Ovary (tissue), 9 donors: ENCODE results near the gene TMEM132D. TPM values are rescaled to one million over a fixed set of nuclear protein-coding genes. Genes with fewer than 3 reads are reported as not detected.

Source experiments
- DNase-seq, 5 donors: peaks; one replicate each; pipeline ENCODE4 v3.0.0-alpha.2; 2019 to 2020
- H3K27ac ChIP-seq, 2 donors: fragments of 200-600 bp; one replicate each; pipeline versions ENCODE4 v1.5.1 to v1.8.0; 2019 to 2022
- H3K27me3 ChIP-seq: fragments of 200-600 bp; one replicate; pipeline ENCODE4 v1.8.0; 2022
- H3K36me3 ChIP-seq: fragments of 200-600 bp; sonication (generic); one replicate; pipeline ENCODE4 v1.5.1; 2019
- H3K4me1 ChIP-seq: one replicate; pipeline ENCODE4 v1.8.1; 2013; ENCODE audit warnings: mild to moderate bottlenecking, moderate library complexity; ENCODE audit not compliant: insufficient read depth
- H3K4me3 ChIP-seq: fragments of 200-600 bp; sonication (generic); one replicate; pipeline ENCODE4 v1.5.1; 2017
- H3K9me3 ChIP-seq, 2 donors: fragments of 200-600 bp in 1 of 2; sonication (generic) in 1 of 2; one replicate each; pipeline versions ENCODE4 v1.5.1 to v1.8.1; 2013 to 2019; ENCODE audit warnings: mild to moderate bottlenecking in 1 of 2, moderate library complexity in 1 of 2
- CTCF ChIP-seq, 3 donors: fragments of 450-650 bp in 2 of 3; fragments of 200-600 bp in 1 of 3; IDR thresholded peaks; one replicate each; pipeline versions ENCODE4 v1.5.1 to v1.8.0; 2016 to 2022; ENCODE audit warnings: antibody characterized with exemption in 3 of 3, mild to moderate bottlenecking in 1 of 3
- EP300 ChIP-seq: sonication (generic); formaldehyde crosslinking; IDR thresholded peaks from one replicate; pipeline ENCODE4 v1.6.1; 2017; ENCODE audit warnings: antibody characterized with exemption
- POLR2A ChIP-seq: fragments of 450-650 bp; IDR thresholded peaks from one replicate; pipeline ENCODE4 v1.6.1; 2017; ENCODE audit warnings: antibody characterized with exemption, mild to moderate bottlenecking, moderate library complexity
- WGBS, 3 donors: extraction: QIAGEN DNeasy Blood & Tissue Kit in 1 of 3; methylation state at CpG; one replicate each; pipeline versions ENCODE4 v1.1.5 to v1.1.7; 2013 to 2017; 5-methylcytosine and 5-hydroxymethylcytosine counted together
- intact Hi-C, 4 donors: fragments of 100-400 bp; cut with DNase I; formaldehyde crosslinking; loops; one replicate each; pipeline versions ENCODE4 v1.11.0 to v1.15.1; 2022 to 2023
- polyA plus RNA-seq, 2 donors: library from polyadenylated mRNA; stranded (reverse); fragments of 200-250 nt in 1 of 2; fragments of 350-450 nt in 1 of 2; fragmentation: Illumina TruSeq in 1 of 2; extraction: RNeasy Lipid Tissue Mini Kit (QIAGEN cat#74804) in 1 of 2; gene quantifications; one replicate each; pipeline ENCODE4 v1.2.3, GENCODE V29; 2013 to 2014
- total RNA-seq, 7 donors: library from RNA; depleted of rRNA in 2 of 7; stranded (reverse); fragments of >200 nt in 2 of 7; fragmentation: NEBNext Ultra II Directional in 3 of 7; extraction: Animal tissue kit (Norgen Biotek cat#: 25700) in 3 of 7; gene quantifications; one replicate each; pipeline versions ENCODE4 v1.1.0 to v1.2.4, GENCODE V29; 2016 to 2023
- donor health status: DM: no; HTN: no; CAD: no; lungs with moderate emphysema.
- donor health status: DM: no; HTN: no; CAD: no.
- donor health status: Bipolar disorder and iron deficiency.
- donor health status: DM: yes; HTN: yes; CAD: no.
- donor health status: DM: no; HTN: no; CAD: no.
- donor health status: DM: yes; HTN: yes; CAD: no.

Gene TMEM132D
- total and polyA plus RNA-seq, 9 donors = 0.04 TPM; not detected in 8

- H3K27ac ChIP-seq = no peak overlapping the region
- H3K27me3 ChIP-seq = no peaks in the 10 kb centered on the region
- H3K9me3 ChIP-seq = no peaks in the 10 kb centered on the region
- WGBS, 3 donors = 80 to 90% (median 86%) methylated on average over 5 of the region's 5 CpGs
- TF ChIP-seq CTCF (IDR thresholded peaks at IDR 0.05) (no peak), EP300 (no peak), POLR2A (no peak)
- H3K36me3 ChIP-seq = no peaks in the 10 kb centered on the region
- H3K4me1 ChIP-seq = no peaks in the 10 kb centered on the region
- intact Hi-C loops = no loop called here
- H3K4me3 ChIP-seq = no peak overlapping the region
- no peak for DNase-seq
Observed at GRCh38 chr12:129779033-129779432, 124.8 kb downstream of the TMEM132D start.

- no peak for DNase-seq
- no peak overlapping the region for H3K27ac ChIP-seq
- WGBS, 3 donors = 71 to 79% (median 77%) methylated on average over 10 of the region's 10 CpGs
- H3K4me1 ChIP-seq = no peaks in the 10 kb centered on the region
- no peak overlapping the region for H3K4me3 ChIP-seq
- intact Hi-C loops = no loop called here
- TF ChIP-seq POLR2A (no peak), CTCF (IDR thresholded peaks at IDR 0.05) (no peak), EP300 (no peak)
- H3K27me3 ChIP-seq = no peaks in the 10 kb centered on the region
- no peaks in the 10 kb centered on the region for H3K9me3 ChIP-seq
- no peaks in the 10 kb centered on the region for H3K36me3 ChIP-seq
Observed at GRCh38 chr12:129776977-129777667, 126.7 kb downstream of the TMEM132D start.

GRCh38 chr12:129772501-129773493, 131.0 kb downstream of the TMEM132D start:
- intact Hi-C loops = no loop called here
- Histone ChIP-seq H3K9me3 (no peaks in the 10 kb centered on the region), H3K27me3 (no peaks in the 10 kb centered on the region), H3K4me3 (no peak overlapping the region), H3K27ac (no peak overlapping the region), H3K36me3 (no peaks in the 10 kb centered on the region), H3K4me1 (no peaks in the 10 kb centered on the region)
- 64 to 68% (median 67%) methylated on average over 17 of the region's 17 CpGs for WGBS, 3 donors
- TF ChIP-seq EP300 = no peak
- TF ChIP-seq POLR2A = no peak
- TF ChIP-seq CTCF (IDR thresholded peaks at IDR 0.05) = no peak
- DNase-seq = no peak

- H3K27ac ChIP-seq = no peak overlapping the region
- H3K27me3 ChIP-seq = no peaks in the 10 kb centered on the region
- H3K4me3 ChIP-seq = no peak overlapping the region
- no peaks in the 10 kb centered on the region for H3K9me3 ChIP-seq
- intact Hi-C loops = no loop called here
- TF ChIP-seq POLR2A (no peak), EP300 (no peak)
- DNase-seq = no peak
- no peaks in the 10 kb centered on the region for H3K4me1 ChIP-seq
- 50 to 64% (median 54%) methylated on average over 4 of the region's 4 CpGs for WGBS, 3 donors
- no peaks in the 10 kb centered on the region for H3K36me3 ChIP-seq
Observed at GRCh38 chr12:129771238-129771637, 132.6 kb downstream of the TMEM132D start.
